Lower leg skin (tissue), 4 donors: Measurements from ENCODE around the gene VIM. TPM values are rescaled to one million over a fixed set of nuclear protein-coding genes. Genes with fewer than 3 reads are reported as not detected.

Source experiments
- DNase-seq, 2 donors: peaks; one replicate each; pipeline ENCODE4 v3.0.0-alpha.2; 2019; ENCODE audit warnings: low spot score in 2 of 2
- H3K4me3 ChIP-seq: fragments of 200-600 bp; sonication (generic); 2 replicates; pipeline ENCODE4 v1.5.1; 2017; ENCODE audit warnings: mild to moderate bottlenecking, low read depth; ENCODE audit not compliant: poor library complexity, severe bottlenecking
- POLR2A ChIP-seq, 2 donors: fragments of 450-650 bp; IDR thresholded peaks; one replicate each; pipeline ENCODE4 v1.6.1; 2016 to 2017; ENCODE audit warnings: antibody characterized with exemption in 2 of 2, mild to moderate bottlenecking in 1 of 2, moderate library complexity in 1 of 2
- WGBS, 2 donors: methylation state at CpG; one replicate each; pipeline ENCODE4 v1.1.5; 2018; 5-methylcytosine and 5-hydroxymethylcytosine counted together
- intact Hi-C: fragments of 100-400 bp; cut with DNase I; formaldehyde crosslinking; loops from one replicate; pipeline ENCODE4 v1.15.0; 2023; ENCODE audit warnings: low total_unique reads
- total RNA-seq, 4 donors: library from RNA; depleted of rRNA; stranded (reverse); fragments of >200 nt; gene quantifications; one replicate each; pipeline ENCODE4 v1.1.0, GENCODE V29; 2016
- TF ChIP-seq, protein P1 (sequence below), 3 donors: fragments of 450-650 bp; IDR thresholded peaks; one replicate each; pipeline ENCODE4 v1.5.1; 2016; ENCODE audit warnings: antibody characterized with exemption in 3 of 3, mild to moderate bottlenecking in 3 of 3, moderate library complexity in 2 of 3

The VIM gene
- total RNA-seq, 4 donors from 2014 or later: 891 to 2,288 (median 1,243) TPM

- no peak for DNase-seq
- no peak overlapping the region for H3K4me3 ChIP-seq
- 79 to 80% methylated on average over 5 of the region's 5 CpGs for WGBS, 2 donors
- TF ChIP-seq, protein P1, sequence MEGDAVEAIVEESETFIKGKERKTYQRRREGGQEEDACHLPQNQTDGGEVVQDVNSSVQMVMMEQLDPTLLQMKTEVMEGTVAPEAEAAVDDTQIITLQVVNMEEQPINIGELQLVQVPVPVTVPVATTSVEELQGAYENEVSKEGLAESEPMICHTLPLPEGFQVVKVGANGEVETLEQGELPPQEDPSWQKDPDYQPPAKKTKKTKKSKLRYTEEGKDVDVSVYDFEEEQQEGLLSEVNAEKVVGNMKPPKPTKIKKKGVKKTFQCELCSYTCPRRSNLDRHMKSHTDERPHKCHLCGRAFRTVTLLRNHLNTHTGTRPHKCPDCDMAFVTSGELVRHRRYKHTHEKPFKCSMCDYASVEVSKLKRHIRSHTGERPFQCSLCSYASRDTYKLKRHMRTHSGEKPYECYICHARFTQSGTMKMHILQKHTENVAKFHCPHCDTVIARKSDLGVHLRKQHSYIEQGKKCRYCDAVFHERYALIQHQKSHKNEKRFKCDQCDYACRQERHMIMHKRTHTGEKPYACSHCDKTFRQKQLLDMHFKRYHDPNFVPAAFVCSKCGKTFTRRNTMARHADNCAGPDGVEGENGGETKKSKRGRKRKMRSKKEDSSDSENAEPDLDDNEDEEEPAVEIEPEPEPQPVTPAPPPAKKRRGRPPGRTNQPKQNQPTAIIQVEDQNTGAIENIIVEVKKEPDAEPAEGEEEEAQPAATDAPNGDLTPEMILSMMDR (IDR thresholded peaks at IDR 0.05): no peak
- no peak for TF ChIP-seq POLR2A (IDR thresholded peaks at IDR 0.05)
- intact Hi-C loops: no loop called here
These were observed 11.7 kb upstream of the VIM start for GRCh38 chr10:17216217-17216900.

- no peak overlapping the region for H3K4me3 ChIP-seq
- intact Hi-C loops: no loop called here
- WGBS, 2 donors: 87 to 91% methylated on average over 6 of the region's 6 CpGs
- DNase-seq: no peak
- no peak for TF ChIP-seq POLR2A (IDR thresholded peaks at IDR 0.05)
- TF ChIP-seq, protein P1 (IDR thresholded peaks at IDR 0.05): no peak
These were observed 11.1 kb upstream of the VIM start for GRCh38 chr10:17216901-17217395.

DNA sequence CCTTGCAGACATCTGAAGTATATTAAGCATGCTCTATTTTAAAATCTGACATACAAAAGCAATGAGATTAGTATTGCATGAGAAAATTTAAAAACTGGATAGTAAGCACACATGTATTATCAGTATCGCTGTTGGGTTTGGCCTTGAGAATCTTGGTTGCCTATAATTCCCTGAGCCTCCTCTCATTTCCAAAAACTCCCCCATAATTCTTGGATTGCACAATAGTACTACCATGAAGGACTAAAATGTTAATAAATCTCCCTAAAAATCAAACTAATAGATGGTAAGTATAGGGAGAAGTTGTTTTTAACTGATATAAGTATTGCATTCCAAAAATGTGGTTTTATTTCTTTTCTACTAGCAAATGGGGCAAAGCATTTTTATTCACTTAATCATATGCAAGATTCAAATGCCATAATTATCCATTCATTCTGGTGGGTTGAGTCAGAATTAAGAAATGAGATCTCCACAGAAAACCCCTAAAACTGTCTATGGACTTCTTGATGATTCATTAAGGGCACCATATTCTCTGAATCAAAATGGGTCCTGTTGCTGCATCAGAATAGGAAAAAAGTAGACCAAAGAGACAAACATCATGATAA lies 10.3 kb upstream of the VIM start:
- no peak for DNase-seq
- H3K4me3 ChIP-seq: no peak overlapping the region
- 90 to 100% methylated on average over 1 of the region's 1 CpG for WGBS, 2 donors
- intact Hi-C loops: no loop called here
- TF ChIP-seq, protein P1 (IDR thresholded peaks at IDR 0.05): no peak
- TF ChIP-seq POLR2A (IDR thresholded peaks at IDR 0.05): no peak

- intact Hi-C loops: no loop called here
- no peak overlapping the region for H3K4me3 ChIP-seq
- TF ChIP-seq, protein P1 (IDR thresholded peaks at IDR 0.05): no peak
- TF ChIP-seq POLR2A (IDR thresholded peaks at IDR 0.05): no peak
- 62 to 73% methylated on average over 2 of the region's 2 CpGs for WGBS, 2 donors
- DNase-seq: no peak
These were observed 9.0 kb upstream of the VIM start for GRCh38 chr10:17219024-17219423.

DNA sequence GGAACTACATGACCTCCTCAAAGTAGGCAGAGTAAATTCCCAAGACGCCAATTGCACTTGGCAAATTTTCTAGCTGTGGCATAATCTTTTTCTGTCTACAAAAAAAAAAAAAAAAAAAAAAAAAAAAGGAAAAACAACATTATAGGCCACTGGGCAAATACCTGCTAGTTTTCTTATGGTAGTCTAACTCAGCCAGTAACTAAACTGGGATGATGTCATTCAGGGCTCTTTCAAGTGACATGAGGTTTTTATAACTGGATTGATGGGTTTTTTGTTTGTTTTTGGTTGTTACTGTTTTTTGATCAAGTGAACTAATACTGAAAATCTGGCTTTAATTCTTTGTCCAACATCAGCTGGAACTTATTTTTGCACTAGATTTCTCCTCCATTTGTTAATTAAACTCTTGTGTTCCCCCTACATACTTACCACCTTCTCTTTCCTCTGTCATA lies 7.4 kb upstream of the VIM start:
- intact Hi-C loops: no loop called here
- TF ChIP-seq POLR2A (IDR thresholded peaks at IDR 0.05): no peak
- TF ChIP-seq, protein P1 (IDR thresholded peaks at IDR 0.05): no peak
- WGBS, 2 donors: 47 to 48% methylated on average over 1 of the region's 1 CpG
- H3K4me3 ChIP-seq: no peak overlapping the region
- no peak for DNase-seq
